Coronary artery (tissue), 2 donors: ENCODE data around the gene CYP3A5.

Experiments used
- DNase-seq: peaks from one replicate; pipeline ENCODE4 v3.0.0-alpha.2; 2017; ENCODE audit warnings: low spot score
- H3K27ac ChIP-seq, 2 donors: fragments of 200-600 bp; sonication (generic); one replicate each; pipeline ENCODE4 v1.5.1; 2016 to 2019
- H3K4me3 ChIP-seq: fragments of 200-600 bp; sonication (generic); 2 replicates; pipeline ENCODE4 v1.5.1; 2016; ENCODE audit warnings: mild to moderate bottlenecking, moderate library complexity
- TF ChIP-seq, protein P1 (sequence below): fragments of 200-600 bp; sonication (generic); IDR thresholded peaks from one replicate; pipeline ENCODE4 v1.5.1; 2019; ENCODE audit warnings: antibody characterized with exemption

The CYP3A5 gene

DNA sequence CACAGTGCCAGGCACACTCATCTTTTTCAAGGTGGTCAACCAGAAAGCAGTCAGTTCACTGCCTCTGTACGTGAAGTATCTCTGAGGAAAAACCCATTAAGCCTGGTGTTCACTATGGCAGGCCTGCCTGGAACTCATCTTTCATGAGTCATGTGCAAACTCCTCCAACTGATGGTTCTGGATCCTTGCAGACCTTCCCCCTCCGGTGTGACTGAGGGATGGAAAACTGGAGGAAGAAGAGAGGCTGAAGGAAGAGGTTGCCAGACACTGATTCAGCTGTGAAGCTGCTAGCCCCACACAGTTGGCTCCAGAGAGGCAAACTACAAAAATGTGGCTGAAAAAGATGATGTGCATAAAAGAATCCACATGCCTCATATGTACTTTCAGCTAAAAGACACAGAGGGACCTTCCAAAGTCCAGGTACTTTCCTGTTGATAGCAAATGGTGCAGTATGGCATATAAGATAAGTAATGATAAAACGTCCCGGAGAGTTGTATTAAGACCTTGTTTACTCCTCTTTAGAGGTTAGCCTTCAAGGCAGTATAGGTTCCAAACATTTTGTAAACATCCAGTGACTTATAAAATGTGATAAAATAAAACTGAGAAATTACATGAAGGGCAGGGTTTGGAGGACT, 2.7 kb downstream of the CYP3A5 start:
- no peak for DNase-seq
- H3K27ac ChIP-seq: no peak overlapping the region
- TF ChIP-seq, protein P1, sequence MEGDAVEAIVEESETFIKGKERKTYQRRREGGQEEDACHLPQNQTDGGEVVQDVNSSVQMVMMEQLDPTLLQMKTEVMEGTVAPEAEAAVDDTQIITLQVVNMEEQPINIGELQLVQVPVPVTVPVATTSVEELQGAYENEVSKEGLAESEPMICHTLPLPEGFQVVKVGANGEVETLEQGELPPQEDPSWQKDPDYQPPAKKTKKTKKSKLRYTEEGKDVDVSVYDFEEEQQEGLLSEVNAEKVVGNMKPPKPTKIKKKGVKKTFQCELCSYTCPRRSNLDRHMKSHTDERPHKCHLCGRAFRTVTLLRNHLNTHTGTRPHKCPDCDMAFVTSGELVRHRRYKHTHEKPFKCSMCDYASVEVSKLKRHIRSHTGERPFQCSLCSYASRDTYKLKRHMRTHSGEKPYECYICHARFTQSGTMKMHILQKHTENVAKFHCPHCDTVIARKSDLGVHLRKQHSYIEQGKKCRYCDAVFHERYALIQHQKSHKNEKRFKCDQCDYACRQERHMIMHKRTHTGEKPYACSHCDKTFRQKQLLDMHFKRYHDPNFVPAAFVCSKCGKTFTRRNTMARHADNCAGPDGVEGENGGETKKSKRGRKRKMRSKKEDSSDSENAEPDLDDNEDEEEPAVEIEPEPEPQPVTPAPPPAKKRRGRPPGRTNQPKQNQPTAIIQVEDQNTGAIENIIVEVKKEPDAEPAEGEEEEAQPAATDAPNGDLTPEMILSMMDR: no peak
- H3K4me3 ChIP-seq: no peak overlapping the region

DNA sequence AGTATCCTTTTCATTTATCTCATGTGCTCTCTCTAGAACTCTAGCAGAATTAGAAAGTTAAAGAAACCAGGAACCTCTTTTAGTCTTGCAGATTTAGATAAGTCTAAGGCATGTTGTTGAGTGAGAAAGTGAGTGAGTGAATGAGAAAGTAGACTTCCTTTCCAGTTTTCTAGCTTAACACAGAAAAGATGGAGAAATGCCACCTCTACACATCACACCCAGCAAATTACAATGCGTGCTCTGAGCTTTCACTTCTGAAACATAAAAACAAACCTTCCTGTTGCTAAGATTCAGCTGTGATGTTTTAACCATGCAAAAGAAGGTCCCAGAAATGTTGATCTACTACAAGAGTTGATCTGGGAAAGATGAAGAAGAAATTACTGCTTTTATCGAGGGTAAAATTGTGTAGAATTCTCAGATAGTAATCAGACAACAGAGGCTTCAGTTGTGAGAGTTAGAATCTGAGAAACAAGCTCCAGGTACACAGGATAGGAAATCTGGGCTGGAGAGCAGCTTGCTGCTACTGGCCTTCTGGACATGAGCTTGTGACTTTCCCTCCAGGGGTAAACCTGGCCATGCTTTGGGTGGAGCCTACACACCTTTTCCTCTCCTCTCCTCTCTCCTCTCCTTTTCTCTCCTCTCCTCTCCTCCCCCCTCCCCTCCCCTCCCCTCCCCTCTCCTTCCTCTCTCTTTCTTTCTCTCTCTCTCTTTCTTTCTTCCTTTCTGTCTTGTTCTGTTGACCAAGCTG, 4.6 kb downstream of the CYP3A5 start:
- TF ChIP-seq, protein P1: no peak
- no peak for DNase-seq
- Histone ChIP-seq H3K27ac (no peak overlapping the region), H3K4me3 (no peak overlapping the region)

DNA sequence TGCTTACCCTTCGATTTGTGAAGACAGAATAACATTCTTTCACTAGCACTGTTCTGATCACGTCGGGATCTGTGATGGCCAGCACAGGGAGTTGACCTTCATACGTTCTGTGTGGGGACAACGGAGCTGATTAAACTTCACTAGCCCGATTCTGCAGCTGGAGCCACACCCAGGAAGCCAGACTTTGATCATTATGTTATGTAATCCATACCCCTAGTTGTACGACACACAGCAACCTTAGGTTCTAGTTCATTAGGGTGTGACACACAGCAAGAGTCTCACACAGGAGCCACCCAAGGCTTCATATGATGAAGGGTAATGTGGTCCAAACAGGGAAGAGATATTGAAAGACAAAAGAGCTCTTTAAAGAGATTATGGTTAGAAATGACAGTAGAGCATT, 7.2 kb downstream of the CYP3A5 start:
- DNase-seq: no peak
- Histone ChIP-seq H3K27ac (no peak overlapping the region), H3K4me3 (no peak overlapping the region)
- TF ChIP-seq, protein P1: no peak

DNA sequence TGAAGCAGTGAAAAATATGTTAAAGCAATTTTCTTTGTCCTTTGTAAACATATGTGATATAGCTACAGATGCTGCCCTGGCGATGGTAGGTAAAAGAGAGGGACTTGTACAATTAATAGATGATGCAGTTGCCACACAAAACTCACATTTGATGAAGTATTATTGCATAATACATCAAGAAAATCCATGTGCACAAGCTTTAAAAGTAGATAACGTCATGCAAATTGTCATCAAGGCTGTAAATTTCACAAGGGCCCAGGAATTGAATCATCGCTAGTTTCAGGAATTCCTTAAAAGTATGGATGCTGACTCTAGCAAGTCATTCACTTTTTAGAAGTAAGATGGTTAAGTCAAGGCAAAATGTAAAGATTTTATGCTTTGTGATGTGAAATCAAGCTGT, 10.0 kb downstream of the CYP3A5 start:
- H3K27ac ChIP-seq: no peak overlapping the region
- H3K4me3 ChIP-seq: no peak overlapping the region
- TF ChIP-seq, protein P1: no peak
- DNase-seq: no peak

DNA sequence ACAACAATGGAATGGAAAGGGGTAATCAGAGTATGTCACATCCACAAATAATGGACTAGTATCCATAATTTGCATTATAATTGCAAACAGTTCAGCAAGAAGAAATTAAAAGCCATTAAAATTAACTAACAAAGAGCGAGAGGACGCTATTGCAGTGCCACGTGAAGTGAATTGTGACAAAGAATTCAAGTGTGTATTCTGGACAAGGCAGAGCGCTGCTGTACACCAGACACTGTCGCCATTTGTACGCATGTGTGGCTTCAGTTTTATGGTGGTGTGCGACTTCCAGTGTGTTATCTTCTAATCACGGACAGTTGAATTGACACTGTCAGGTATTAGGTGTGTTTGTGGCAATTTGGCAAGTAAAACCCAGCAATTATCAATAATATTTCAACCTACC, 11.3 kb downstream of the CYP3A5 start:
- DNase-seq: no peak
- H3K27ac ChIP-seq: no peak overlapping the region

DNA sequence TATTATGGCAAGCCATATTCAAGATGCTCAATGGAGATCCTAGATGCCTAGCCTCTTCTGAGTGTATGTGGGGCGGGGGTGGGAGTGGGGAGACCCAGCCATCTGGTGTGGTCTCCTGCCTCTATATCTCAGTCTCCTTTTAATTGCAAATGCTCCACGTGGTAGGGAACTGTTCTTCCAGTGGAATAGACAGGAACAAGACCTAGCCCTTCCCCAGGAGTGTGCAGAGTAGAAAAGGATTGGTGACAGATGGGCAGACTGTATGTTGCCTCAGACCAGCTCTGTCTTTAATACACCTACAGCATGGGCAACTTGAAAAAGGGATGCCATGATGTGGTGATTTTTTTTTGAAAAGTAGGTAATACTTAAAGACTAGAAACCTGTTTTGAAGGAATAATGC, 12.6 kb downstream of the CYP3A5 start:
- TF ChIP-seq, protein P1: no peak
- no peak for DNase-seq
- Histone ChIP-seq H3K27ac (no peak overlapping the region), H3K4me3 (no peak overlapping the region)

More for the DNA sequence above, 11.3 kb downstream of the CYP3A5 start:
- H3K4me3 ChIP-seq: no peak overlapping the region
- TF ChIP-seq, protein P1: no peak

DNA sequence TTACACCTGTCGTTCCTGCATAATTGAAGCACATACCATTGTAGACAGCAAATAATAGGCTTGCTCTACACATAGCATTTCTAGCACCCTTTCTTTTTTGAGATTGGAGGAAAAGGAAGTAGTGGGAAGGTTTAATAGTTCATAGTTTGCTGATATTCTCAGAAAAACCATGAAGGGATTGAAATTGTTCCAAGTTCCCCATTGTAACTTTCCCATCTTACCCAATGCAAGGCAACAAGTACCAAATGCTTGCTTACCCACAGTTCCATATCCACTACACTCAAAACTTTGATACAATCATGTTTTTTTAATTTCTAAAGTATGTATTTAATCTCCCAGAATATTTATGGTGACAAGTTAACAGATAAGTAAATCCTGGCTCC, 13.8 kb downstream of the CYP3A5 start:
- DNase-seq: no peak
- no peak overlapping the region for H3K27ac ChIP-seq
- TF ChIP-seq, protein P1: no peak
- no peak overlapping the region for H3K4me3 ChIP-seq
